ENCODE results near the gene MAB21L4. TPM values are rescaled to one million over a fixed set of nuclear protein-coding genes. Genes with fewer than 3 reads are reported as not detected.

MAB21L4 gene
- total RNA-seq, 2 donors from 2014 or later: 1.1 to 3.5 TPM

DNA sequence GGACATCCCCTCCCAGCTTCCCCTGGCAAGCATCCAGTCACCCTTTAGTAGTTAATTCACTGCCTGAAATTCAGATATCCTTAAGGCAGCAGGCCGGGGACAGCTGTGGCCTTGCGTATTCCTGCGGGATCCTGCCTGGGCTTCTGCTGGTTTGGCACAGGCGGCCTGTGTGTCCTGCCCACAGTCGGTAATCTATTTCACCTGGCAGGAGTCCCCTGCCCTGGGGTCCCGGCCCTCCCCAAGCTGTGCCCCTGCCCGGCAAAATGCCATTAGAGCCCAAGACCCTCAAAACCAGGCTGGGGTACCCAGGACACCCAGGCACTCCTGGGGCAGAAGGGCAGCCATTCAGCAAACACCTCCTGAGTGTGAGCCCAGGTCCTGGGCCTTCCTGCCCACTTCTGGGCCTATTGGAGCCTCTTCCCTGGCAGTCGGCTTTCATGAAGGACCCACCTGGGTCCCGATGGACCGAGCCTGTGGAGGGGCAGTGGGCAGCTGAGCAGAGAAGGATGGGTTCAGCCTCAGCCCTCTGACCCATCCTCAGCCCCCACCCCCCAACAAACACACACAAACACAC, 21.8 kb upstream of the MAB21L4 start:
- DNase-seq (ENCODE audit: low spot score): no peak
- intact Hi-C loops (cut with DNase I): no loop called here
- Histone ChIP-seq H3K9me3 (no peaks in the 10 kb centered on the region), H3K27me3 (replicated peaks; ENCODE audit: insufficient read depth) (no peaks in the 10 kb centered on the region), H3K4me3 (no peak overlapping the region), H3K36me3 (no peaks in the 10 kb centered on the region), H3K4me1 (replicated peaks) (no peaks in the 10 kb centered on the region), H3K27ac (no peak overlapping the region)
- 90% methylated on average over 10 of the region's 10 CpGs for WGBS
- TF ChIP-seq, protein P1, sequence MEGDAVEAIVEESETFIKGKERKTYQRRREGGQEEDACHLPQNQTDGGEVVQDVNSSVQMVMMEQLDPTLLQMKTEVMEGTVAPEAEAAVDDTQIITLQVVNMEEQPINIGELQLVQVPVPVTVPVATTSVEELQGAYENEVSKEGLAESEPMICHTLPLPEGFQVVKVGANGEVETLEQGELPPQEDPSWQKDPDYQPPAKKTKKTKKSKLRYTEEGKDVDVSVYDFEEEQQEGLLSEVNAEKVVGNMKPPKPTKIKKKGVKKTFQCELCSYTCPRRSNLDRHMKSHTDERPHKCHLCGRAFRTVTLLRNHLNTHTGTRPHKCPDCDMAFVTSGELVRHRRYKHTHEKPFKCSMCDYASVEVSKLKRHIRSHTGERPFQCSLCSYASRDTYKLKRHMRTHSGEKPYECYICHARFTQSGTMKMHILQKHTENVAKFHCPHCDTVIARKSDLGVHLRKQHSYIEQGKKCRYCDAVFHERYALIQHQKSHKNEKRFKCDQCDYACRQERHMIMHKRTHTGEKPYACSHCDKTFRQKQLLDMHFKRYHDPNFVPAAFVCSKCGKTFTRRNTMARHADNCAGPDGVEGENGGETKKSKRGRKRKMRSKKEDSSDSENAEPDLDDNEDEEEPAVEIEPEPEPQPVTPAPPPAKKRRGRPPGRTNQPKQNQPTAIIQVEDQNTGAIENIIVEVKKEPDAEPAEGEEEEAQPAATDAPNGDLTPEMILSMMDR (IDR thresholded peaks at IDR 0.05): no peak
- TF ChIP-seq POLR2A (IDR thresholded peaks at IDR 0.05) (no peak), POLR2AphosphoS5 (IDR thresholded peaks at IDR 0.05) (no peak)

DNA sequence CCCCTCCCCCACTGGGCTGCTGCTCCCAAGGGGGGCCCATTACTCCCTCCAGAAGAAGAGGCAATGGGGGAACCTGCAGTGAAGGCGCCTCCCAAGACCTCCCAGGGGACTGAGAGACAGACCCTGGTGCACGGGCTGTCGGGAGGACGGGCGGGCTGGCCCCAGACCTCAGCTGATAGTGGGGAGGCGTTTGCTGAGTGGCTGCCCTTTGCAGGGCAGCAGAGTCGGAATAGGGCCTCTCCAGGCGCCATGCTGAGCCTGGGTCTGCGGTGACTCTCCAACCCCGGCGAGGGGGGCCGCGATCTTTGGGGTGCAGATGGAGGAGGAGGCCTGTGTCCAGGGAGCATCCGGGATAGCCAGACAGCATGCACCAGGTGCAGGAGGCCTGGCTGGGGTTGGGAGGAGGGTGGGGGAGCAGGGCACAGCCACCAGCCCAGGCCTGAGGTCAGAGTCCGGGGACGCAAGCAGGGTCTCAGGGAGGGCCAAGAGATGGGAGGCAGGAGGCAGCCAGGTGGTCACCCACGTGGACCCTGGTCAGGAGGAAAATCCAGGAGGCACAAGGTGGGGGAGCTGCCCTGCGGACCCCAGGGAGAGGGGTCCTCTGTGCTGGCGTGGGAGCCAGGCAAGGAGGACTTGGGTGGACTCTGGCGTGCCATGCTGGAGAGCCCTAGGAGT, 21.2 kb upstream of the MAB21L4 start:
- 88% methylated on average over 15 of the region's 20 CpGs for WGBS
- H3K36me3 ChIP-seq: no peaks in the 10 kb centered on the region
- no peak overlapping the region for H3K27ac ChIP-seq
- intact Hi-C loops (cut with DNase I): no loop called here
- DNase-seq (ENCODE audit: low spot score): no peak
- H3K4me1 ChIP-seq (replicated peaks): no peaks in the 10 kb centered on the region
- TF ChIP-seq POLR2A (IDR thresholded peaks at IDR 0.05) (no peak), POLR2AphosphoS5 (IDR thresholded peaks at IDR 0.05) (no peak)
- TF ChIP-seq, protein P1 (IDR thresholded peaks at IDR 0.05): no peak
- H3K27me3 ChIP-seq (replicated peaks; ENCODE audit: insufficient read depth): no peaks in the 10 kb centered on the region
- no peaks in the 10 kb centered on the region for H3K9me3 ChIP-seq
- H3K4me3 ChIP-seq: no peak overlapping the region

DNA sequence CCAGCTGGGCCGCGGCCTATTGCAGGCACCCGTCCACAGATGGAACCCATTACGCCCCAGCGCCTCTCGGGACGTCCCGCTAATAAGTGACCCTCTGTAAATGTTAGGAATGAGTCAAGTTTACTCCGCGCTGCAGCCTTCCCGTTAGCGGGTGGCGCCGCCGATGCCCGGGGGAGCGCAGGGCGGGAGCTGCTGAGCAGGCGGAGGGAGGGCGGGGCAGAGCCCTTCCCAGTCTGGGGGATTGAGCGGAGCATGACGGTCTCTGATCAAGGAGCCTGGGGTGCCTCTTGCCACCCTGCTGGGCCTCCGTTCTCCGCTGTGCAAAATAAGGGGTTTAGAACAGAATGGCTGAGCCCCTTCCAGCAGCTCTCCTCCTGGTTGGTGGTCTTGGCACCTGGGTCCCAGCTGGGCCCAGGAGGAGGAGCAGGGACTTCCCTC, 20.6 kb upstream of the MAB21L4 start:
- no peak overlapping the region for H3K27ac ChIP-seq
- H3K27me3 ChIP-seq (replicated peaks; ENCODE audit: insufficient read depth): no peaks in the 10 kb centered on the region

DNA sequence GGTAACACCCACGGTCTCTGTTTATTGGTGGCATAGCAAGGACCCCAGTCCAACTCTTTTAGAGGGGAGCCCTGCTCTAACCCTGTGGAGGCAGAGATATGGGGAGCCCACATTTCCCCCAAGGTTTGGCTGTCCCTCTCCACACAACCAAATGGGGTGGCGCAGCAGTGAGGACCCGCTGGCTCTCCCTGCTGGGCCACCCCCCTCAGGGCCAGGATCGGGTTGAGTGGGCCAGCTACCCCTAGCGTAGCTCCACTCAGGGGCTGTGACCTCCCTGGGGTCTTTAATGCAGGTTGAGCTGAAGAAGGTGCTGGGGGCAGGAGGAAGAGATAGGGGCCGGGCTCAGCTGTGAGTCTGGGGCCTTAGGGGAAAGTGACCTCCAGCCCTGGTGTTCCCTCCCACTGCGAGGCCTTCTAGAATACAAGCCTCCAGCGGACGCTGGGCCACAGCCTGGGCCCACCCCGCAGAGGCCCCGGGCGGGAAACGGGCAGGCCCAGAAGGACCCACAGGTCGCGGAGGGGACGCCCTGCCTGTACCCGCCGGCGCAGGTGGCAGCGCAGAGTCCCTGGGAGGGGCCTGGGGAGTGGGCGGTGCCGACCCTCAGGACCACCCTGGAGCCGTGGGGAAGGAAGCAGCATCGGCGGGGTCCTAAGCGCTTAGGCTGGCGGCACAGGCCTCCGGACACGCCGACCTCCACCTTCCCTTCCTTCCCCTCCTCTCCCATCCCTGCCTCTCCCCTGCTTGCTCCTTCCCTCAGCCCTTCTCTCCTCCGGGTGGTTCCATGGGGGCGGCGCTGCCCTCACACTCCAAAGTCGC, 19.8 kb upstream of the MAB21L4 start:
- 50% methylated on average over 34 of the region's 34 CpGs for WGBS
- H3K27ac ChIP-seq: no peak overlapping the region
- H3K9me3 ChIP-seq: no peaks in the 10 kb centered on the region
- no peaks in the 10 kb centered on the region for H3K36me3 ChIP-seq
- TF ChIP-seq, protein P1 (IDR thresholded peaks at IDR 0.05): no peak
- TF ChIP-seq POLR2AphosphoS5 (IDR thresholded peaks at IDR 0.05): no peak
- TF ChIP-seq POLR2A (IDR thresholded peaks at IDR 0.05): no peak
- no peaks in the 10 kb centered on the region for H3K4me1 ChIP-seq (replicated peaks)
- H3K4me3 ChIP-seq: no peak overlapping the region
- intact Hi-C loops (cut with DNase I): no loop called here
- DNase-seq (ENCODE audit: low spot score): no peak
- no peaks in the 10 kb centered on the region for H3K27me3 ChIP-seq (replicated peaks; ENCODE audit: insufficient read depth)

More for the DNA sequence above, 20.6 kb upstream of the MAB21L4 start:
- intact Hi-C loops (cut with DNase I): no loop called here
- no peak for DNase-seq (ENCODE audit: low spot score)
- TF ChIP-seq POLR2A (IDR thresholded peaks at IDR 0.05) (no peak), POLR2AphosphoS5 (IDR thresholded peaks at IDR 0.05) (no peak)
- TF ChIP-seq, protein P1 (IDR thresholded peaks at IDR 0.05): no peak
- no peaks in the 10 kb centered on the region for H3K36me3 ChIP-seq
- no peaks in the 10 kb centered on the region for H3K9me3 ChIP-seq
- no peak overlapping the region for H3K4me3 ChIP-seq
- 16% methylated on average over 16 of the region's 24 CpGs for WGBS
- H3K4me1 ChIP-seq (replicated peaks): no peaks in the 10 kb centered on the region

All from prostate gland (tissue), 2 donors.